DND-41 (cell line): ENCODE measurements around the gene EPC2.

ENCODE experiments used
- ATAC-seq: fragments of 200-7000 bp; cut with Tn5 transposase; 3 replicates; pipeline ENCODE4 v1.9.1; 2021; ENCODE audit warnings: low read depth; ENCODE audit not compliant: insufficient read depth
- DNase-seq: peaks from one replicate; pipeline ENCODE4 v3.0.0-alpha.2; 2020
- H2AFZ ChIP-seq: 2 replicates; pipeline ENCODE4 v1.6.0; 2012; ENCODE audit warnings: low read depth, low read length
- H3K27ac ChIP-seq: 2 replicates; pipeline ENCODE4 v1.5.1; 2012; ENCODE audit warnings: low read length, inconsistent platforms
- H3K27me3 ChIP-seq: fragments of 200-600 bp; sonication (generic); 2 replicates; pipeline ENCODE4 v1.6.0; 2012; ENCODE audit warnings: low read length, mild to moderate bottlenecking, inconsistent platforms; ENCODE audit not compliant: insufficient read depth, poor library complexity
- H3K36me3 ChIP-seq: 2 replicates; pipeline ENCODE4 v1.5.1; 2012; ENCODE audit warnings: low read length, inconsistent platforms; ENCODE audit not compliant: insufficient read depth
- H3K4me1 ChIP-seq: 2 replicates; pipeline ENCODE4 v1.5.1; 2012; ENCODE audit warnings: mild to moderate bottlenecking, low read length; ENCODE audit not compliant: insufficient read depth
- H3K4me2 ChIP-seq: 2 replicates; pipeline ENCODE4 v1.6.0; 2012; ENCODE audit warnings: mild to moderate bottlenecking, moderate library complexity, low read length, inconsistent platforms; ENCODE audit not compliant: insufficient read depth
- H3K4me3 ChIP-seq, 2 experiments: fragments of 200-600 bp in 1 of 2; shearing (Covaris generic) in 1 of 2; 2 replicates each; pipeline ENCODE4 v1.5.1; 2012 to 2016; ENCODE audit warnings: inconsistent platforms in 2 of 2, low read length in 2 of 2, mild to moderate bottlenecking in 2 of 2, low read depth in 1 of 2, moderate library complexity in 1 of 2
- H3K79me2 ChIP-seq: 2 replicates; pipeline ENCODE4 v1.6.0; 2012; ENCODE audit warnings: low read length, inconsistent platforms; ENCODE audit not compliant: insufficient read depth
- H3K9ac ChIP-seq: 2 replicates; pipeline ENCODE4 v1.6.0; 2012; ENCODE audit warnings: low read depth, mild to moderate bottlenecking, inconsistent platforms, low read length, moderate library complexity
- H3K9me3 ChIP-seq: 2 replicates; pipeline ENCODE4 v1.5.1; 2012; ENCODE audit warnings: low read length, moderate library complexity, mild to moderate bottlenecking, inconsistent platforms; ENCODE audit not compliant: insufficient read depth, severe bottlenecking
- H4K20me1 ChIP-seq: 2 replicates; pipeline ENCODE4 v1.6.0; 2012; ENCODE audit warnings: low read length; ENCODE audit not compliant: insufficient read depth
- EZH2 ChIP-seq: IDR thresholded peaks from 3 replicates; pipeline ENCODE4 v1.6.1; 2012; ENCODE audit warnings: borderline replicate concordance, low read depth, mild to moderate bottlenecking, moderate library complexity, low read length, inconsistent platforms; ENCODE audit not compliant: severe bottlenecking
- TF ChIP-seq, protein P1 (sequence below): IDR thresholded peaks from 2 replicates; pipeline ENCODE4 v1.5.1; 2012; ENCODE audit warnings: borderline replicate concordance, low read length, moderate library complexity, mild to moderate bottlenecking; ENCODE audit not compliant: poor library complexity, severe bottlenecking; ENCODE audit errors: extremely low read depth

The EPC2 gene

DNA sequence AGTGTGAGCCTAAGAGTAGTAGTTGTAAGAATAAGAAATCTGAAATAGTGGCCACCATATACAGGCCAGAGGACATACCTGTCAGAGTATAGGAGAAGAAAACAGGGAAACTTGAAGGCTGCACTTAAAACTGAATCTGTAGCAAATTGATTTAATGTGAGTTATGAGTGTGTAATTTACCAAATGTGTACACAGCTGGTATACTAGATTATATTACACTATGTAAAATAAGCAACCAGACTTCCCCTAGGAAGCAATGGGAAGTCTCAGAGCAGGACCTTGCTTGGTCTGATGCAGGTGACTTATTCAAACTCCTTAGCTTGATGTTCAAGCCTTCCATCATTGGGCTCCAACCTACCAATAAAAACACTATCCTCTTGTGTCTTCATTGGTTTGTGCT lies 17.3 kb upstream of the EPC2 start:
- H2AFZ ChIP-seq = no peak overlapping the region
- H3K27me3 ChIP-seq = no peaks in the 10 kb centered on the region
- DNase-seq = no peak
- no peak overlapping the region for H3K9ac ChIP-seq
- no peaks in the 10 kb centered on the region for H3K9me3 ChIP-seq
- H3K27ac ChIP-seq = no peak overlapping the region
- no peaks in the 10 kb centered on the region for H3K4me1 ChIP-seq
- H3K79me2 ChIP-seq = no peaks in the 10 kb centered on the region
- no peak overlapping the region for H3K4me3 ChIP-seq
- ATAC-seq = no peak
- no peaks in the 10 kb centered on the region for H4K20me1 ChIP-seq
- H3K4me2 ChIP-seq = no peak overlapping the region
- no peak for TF ChIP-seq EZH2
- TF ChIP-seq, protein P1, sequence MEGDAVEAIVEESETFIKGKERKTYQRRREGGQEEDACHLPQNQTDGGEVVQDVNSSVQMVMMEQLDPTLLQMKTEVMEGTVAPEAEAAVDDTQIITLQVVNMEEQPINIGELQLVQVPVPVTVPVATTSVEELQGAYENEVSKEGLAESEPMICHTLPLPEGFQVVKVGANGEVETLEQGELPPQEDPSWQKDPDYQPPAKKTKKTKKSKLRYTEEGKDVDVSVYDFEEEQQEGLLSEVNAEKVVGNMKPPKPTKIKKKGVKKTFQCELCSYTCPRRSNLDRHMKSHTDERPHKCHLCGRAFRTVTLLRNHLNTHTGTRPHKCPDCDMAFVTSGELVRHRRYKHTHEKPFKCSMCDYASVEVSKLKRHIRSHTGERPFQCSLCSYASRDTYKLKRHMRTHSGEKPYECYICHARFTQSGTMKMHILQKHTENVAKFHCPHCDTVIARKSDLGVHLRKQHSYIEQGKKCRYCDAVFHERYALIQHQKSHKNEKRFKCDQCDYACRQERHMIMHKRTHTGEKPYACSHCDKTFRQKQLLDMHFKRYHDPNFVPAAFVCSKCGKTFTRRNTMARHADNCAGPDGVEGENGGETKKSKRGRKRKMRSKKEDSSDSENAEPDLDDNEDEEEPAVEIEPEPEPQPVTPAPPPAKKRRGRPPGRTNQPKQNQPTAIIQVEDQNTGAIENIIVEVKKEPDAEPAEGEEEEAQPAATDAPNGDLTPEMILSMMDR = no peak
- H3K36me3 ChIP-seq = no peaks in the 10 kb centered on the region

DNA sequence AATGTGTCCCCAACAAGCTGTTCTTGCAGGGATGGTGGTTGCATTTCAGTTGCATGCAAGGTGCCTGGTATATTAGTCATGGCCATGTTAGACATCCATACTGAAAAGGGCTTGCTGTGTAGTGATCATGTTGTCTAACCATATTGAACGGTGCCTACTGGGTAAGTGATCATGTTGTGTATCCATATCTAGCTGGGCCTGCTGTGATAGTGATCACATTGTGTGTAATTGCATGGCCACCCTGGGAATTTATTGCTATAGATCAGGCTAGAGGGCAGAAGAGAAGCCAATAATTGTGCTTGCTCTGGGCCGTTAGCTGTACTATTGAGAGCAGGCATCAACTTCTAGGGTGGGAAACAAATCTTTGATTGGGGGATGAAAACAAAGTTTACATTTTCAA lies 9.8 kb upstream of the EPC2 start:
- TF ChIP-seq, protein P1 = no peak
- no peak for ATAC-seq
- Histone ChIP-seq H3K27me3 (peaks cover 6% of the 10 kb centered on the region), H3K27ac (no peak overlapping the region), H3K36me3 (no peaks in the 10 kb centered on the region), H3K4me1 (no peaks in the 10 kb centered on the region), H3K4me2 (no peak overlapping the region), H2AFZ (no peak overlapping the region), H3K9ac (no peak overlapping the region), H4K20me1 (no peaks in the 10 kb centered on the region), H3K79me2 (no peaks in the 10 kb centered on the region), H3K9me3 (no peaks in the 10 kb centered on the region), H3K4me3 (no peak overlapping the region)
- no peak for DNase-seq

DNA sequence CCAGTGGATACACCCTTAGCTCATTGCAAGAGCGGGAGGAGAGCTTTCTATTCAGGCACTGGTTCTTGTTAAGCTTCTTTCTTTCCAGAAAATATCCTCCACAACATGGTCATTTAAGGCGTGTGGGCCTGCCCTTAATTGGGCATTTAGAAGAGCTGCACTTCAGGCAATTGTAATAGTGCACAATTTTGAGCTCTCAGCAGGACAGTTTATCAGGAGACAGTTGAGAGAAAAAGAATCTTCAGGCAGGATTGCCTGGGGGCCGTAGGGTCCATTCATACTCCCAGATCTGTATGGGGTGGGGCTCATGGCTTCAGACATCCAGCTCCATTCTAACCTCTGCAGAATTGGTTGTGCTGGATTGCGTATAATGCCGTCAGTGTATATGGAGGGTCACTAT lies 6.0 kb upstream of the EPC2 start:
- peaks cover 26% of the 10 kb centered on the region for H3K27me3 ChIP-seq
- no peaks in the 10 kb centered on the region for H3K79me2 ChIP-seq
- no peak overlapping the region for H3K9ac ChIP-seq
- no peaks in the 10 kb centered on the region for H3K36me3 ChIP-seq
- no peak overlapping the region for H2AFZ ChIP-seq
- no peak for ATAC-seq
- TF ChIP-seq, protein P1 = no peak
- TF ChIP-seq EZH2 = no peak
- no peak overlapping the region for H3K27ac ChIP-seq
- H3K4me3 ChIP-seq = no peak overlapping the region
- H3K9me3 ChIP-seq = no peaks in the 10 kb centered on the region
- H4K20me1 ChIP-seq = no peaks in the 10 kb centered on the region
- H3K4me2 ChIP-seq = no peak overlapping the region
- H3K4me1 ChIP-seq = peaks cover 5% of the 10 kb centered on the region
- no peak for DNase-seq

DNA sequence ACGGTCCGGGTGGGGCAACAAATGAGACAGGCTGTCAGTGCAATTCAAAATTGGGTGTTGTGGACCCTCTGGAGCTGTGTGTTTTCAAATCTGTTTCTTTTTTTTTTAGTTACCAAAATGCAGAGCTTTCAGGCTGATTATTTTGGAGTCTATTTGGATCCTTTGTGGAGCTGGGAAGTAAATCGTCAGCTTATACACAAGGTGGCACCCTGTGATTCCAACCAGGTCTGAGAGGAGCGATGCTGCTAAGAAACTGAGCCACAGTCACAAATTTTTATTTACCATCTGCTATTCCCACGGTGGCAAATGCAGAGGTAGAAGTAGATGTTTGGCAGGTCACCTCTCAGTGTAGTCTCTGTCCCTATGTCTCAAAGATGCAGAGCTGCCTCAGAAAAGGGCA lies 3.8 kb upstream of the EPC2 start:
- Histone ChIP-seq H3K79me2 (peaks cover 6% of the 10 kb centered on the region), H3K4me1 (peaks cover 12% of the 10 kb centered on the region), H3K36me3 (no peaks in the 10 kb centered on the region; the same call in 1 of the 2 replicates), H4K20me1 (peaks cover 4% of the 10 kb centered on the region), H2AFZ (no peak overlapping the region), H3K9me3 (no peaks in the 10 kb centered on the region), H3K4me3 (no peak overlapping the region), H3K27ac (no peak overlapping the region), H3K4me2 (no peak overlapping the region), H3K27me3 (peaks cover 34% of the 10 kb centered on the region), H3K9ac (no peak overlapping the region)
- DNase-seq = no peak
- TF ChIP-seq, protein P1 = no peak
- TF ChIP-seq EZH2 = no peak
- ATAC-seq = no peak
